K562 (cell line): ENCODE data around the gene MYH7B. TPM values are rescaled to one million over a fixed set of nuclear protein-coding genes. Genes with fewer than 3 reads are reported as not detected.

Experiments used
- ATAC-seq: fragments of 200-7000 bp; cut with Tn5 transposase; 3 replicates; pipeline ENCODE4 v1.9.1; 2020; ENCODE audit warnings: moderate library complexity
- BruUV-seq: library from RNA; stranded (reverse); fragments of 400-500 nt; replicated peaks from 2 replicates; lab custom pipeline; 2021; lab: Mats Ljungman, UMichigan
- CTCF ChIA-PET: fragments of 300-600 bp; formaldehyde crosslinking; extraction: SDS; loops from one replicate; lab custom pipeline; 2021; ENCODE audit warnings: low intra/inter-chr PET ratio; lab: Yijun Ruan, JAX
- POLR2A ChIA-PET: fragments of 300-600, 350-650 bp; sonication (Branson Sonifier 250); formaldehyde crosslinking; extraction: SDS; loops from one replicate; lab custom pipeline; 2021; ENCODE audit warnings: antibody characterized with exemption, inconsistent platforms; lab: Yijun Ruan, JAX
- DNase-seq, 4 experiments: peaks; one replicate each; pipeline versions ENCODE4 v3.0.0 to v3.0.0-alpha.2; 2011 to 2018; ENCODE audit warnings: low spot score in 3 of 4, mixed read lengths in 3 of 4; ENCODE audit errors: extremely low read depth in 1 of 4
- FAIRE-seq: peaks from 2 replicates; lab custom pipeline; 2011; peaks lifted over from hg19 to GRCh38; lab: Jason Lieb, UNC
- H2AFZ ChIP-seq: 2 replicates; pipeline ENCODE4 v1.6.0; 2011; ENCODE audit warnings: low read depth, low read length, control low read depth, inconsistent platforms
- H3K27ac ChIP-seq: fragments of 200-600 bp; 3 replicates; pipeline ENCODE4 v1.8.0; 2011; ENCODE audit warnings: low read depth, mild to moderate bottlenecking, control low read depth, inconsistent platforms, low read length, moderate library complexity, mixed read lengths; ENCODE audit errors: extremely low read depth
- H3K27me3 ChIP-seq, 2 experiments: fragments of 300-600 bp in 1 of 2; 2 replicates in 1 of 2; 3 replicates in 1 of 2; pipeline versions ENCODE4 v1.6.0 to v1.8.0; 2011; ENCODE audit warnings: inconsistent platforms in 2 of 2, low read length in 2 of 2, mild to moderate bottlenecking in 1 of 2, mixed read lengths in 1 of 2, moderate library complexity in 1 of 2; ENCODE audit not compliant: control insufficient read depth in 2 of 2, insufficient read depth in 2 of 2
- H3K36me3 ChIP-seq: fragments of 300-600 bp; 3 replicates; pipeline ENCODE4 v1.8.0; 2011; ENCODE audit warnings: mild to moderate bottlenecking, low read length, inconsistent platforms; ENCODE audit not compliant: control insufficient read depth, insufficient read depth
- H3K4me1 ChIP-seq, 2 experiments: fragments of 200-600 bp in 1 of 2; replicated peaks in 1 of 2; 2 replicates in 1 of 2; 3 replicates in 1 of 2; pipeline versions ENCODE4 v1.5.1 to v1.8.0; 2011; ENCODE audit warnings: inconsistent platforms in 2 of 2, low read length in 2 of 2, mild to moderate bottlenecking in 1 of 2, mixed read lengths in 1 of 2, moderate library complexity in 1 of 2; ENCODE audit not compliant: control insufficient read depth in 2 of 2, insufficient read depth in 2 of 2
- H3K4me2 ChIP-seq: 2 replicates; pipeline ENCODE4 v1.6.1; 2011; ENCODE audit warnings: low read length, control low read depth, inconsistent platforms, mixed read lengths; ENCODE audit not compliant: insufficient read depth
- H3K4me3 ChIP-seq: fragments of 200-600 bp; sonication (generic), shearing (Covaris generic); 2 replicates; pipeline ENCODE4 v1.5.1; 2016; ENCODE audit warnings: control low read depth, inconsistent platforms
- H3K79me2 ChIP-seq: fragments of 200-600 bp; 3 replicates; pipeline ENCODE4 v1.8.0; 2011; ENCODE audit warnings: low read length, inconsistent platforms; ENCODE audit not compliant: control insufficient read depth, insufficient read depth
- H3K9ac ChIP-seq, 2 experiments: 2 replicates each; pipeline versions ENCODE4 v1.6.0 to v1.6.1; 2011; ENCODE audit warnings: low read depth in 2 of 2, low read length in 2 of 2, control low read depth in 1 of 2, inconsistent platforms in 1 of 2, mild to moderate bottlenecking in 1 of 2, mixed read lengths in 1 of 2; ENCODE audit not compliant: insufficient read depth in 1 of 2
- H3K9me1 ChIP-seq: one replicate; pipeline ENCODE4 v1.6.0; 2011; ENCODE audit warnings: inconsistent platforms, mild to moderate bottlenecking, low read length, moderate library complexity; ENCODE audit not compliant: control insufficient read depth, insufficient read depth
- H3K9me3 ChIP-seq: replicated peaks from 2 replicates; pipeline ENCODE4 v1.5.1; 2011; ENCODE audit warnings: low read depth, low read length, inconsistent platforms; ENCODE audit not compliant: control insufficient read depth, insufficient read depth
- H4K20me1 ChIP-seq: replicated peaks from 2 replicates; pipeline ENCODE4 v1.6.1; 2011; ENCODE audit warnings: low read length, inconsistent platforms, mixed read lengths; ENCODE audit not compliant: control insufficient read depth, insufficient read depth
- ELF4 ChIP-seq: fragments of 450-650 bp; formaldehyde crosslinking; IDR thresholded peaks from 2 replicates; pipeline ENCODE4 v1.4.0; 2022; ENCODE audit warnings: missing genetic modification characterization
- HDGF ChIP-seq: fragments of 450-650 bp; IDR thresholded peaks from 2 replicates; pipeline ENCODE4 v1.6.1; 2016
- JUND ChIP-seq, 2 experiments: IDR thresholded peaks; 2 replicates in 1 of 2; 3 replicates in 1 of 2; pipeline ENCODE4 v1.6.1; 2011; ENCODE audit warnings: borderline replicate concordance in 2 of 2, low read depth in 2 of 2, low read length in 2 of 2, improper control_type of control experiment in 1 of 2, missing biosample characterization in 1 of 2, missing genetic modification characterization in 1 of 2, missing genetic modification reagents in 1 of 2
- KLF1 ChIP-seq: fragments of 450-650 bp; IDR thresholded peaks from 2 replicates; pipeline ENCODE4 v1.6.1; 2016; ENCODE audit warnings: missing genetic modification characterization, missing compliant biosample characterization
- MAX ChIP-seq: sonication (generic); formaldehyde crosslinking; IDR thresholded peaks from 2 replicates; pipeline ENCODE4 v1.9.0; 2022; ENCODE audit warnings: mild to moderate bottlenecking, missing genetic modification reagents
- MYNN ChIP-seq, 2 experiments: sonication (generic); formaldehyde crosslinking in 1 of 2; IDR thresholded peaks; 2 replicates each; pipeline versions ENCODE4 v1.5.0 to v1.6.1; 2016 to 2020; ENCODE audit warnings: antibody characterized with exemption in 1 of 2, missing genetic modification reagents in 1 of 2
- POLR2A ChIP-seq: fragments of 450-650 bp; conservative IDR thresholded peaks from 2 replicates; pipeline ENCODE4 v1.6.1; 2016
- POLR2B ChIP-seq: fragments of 450-650 bp; IDR thresholded peaks from 2 replicates; pipeline ENCODE4 v1.6.1; 2018; ENCODE audit warnings: low read depth; ENCODE audit not compliant: partially characterized antibody
- RBM34 ChIP-seq: fragments of 200-400 bp; formaldehyde crosslinking; IDR thresholded peaks from 2 replicates; pipeline ENCODE4 v1.6.1; 2018; ENCODE audit warnings: low read length, borderline replicate concordance; ENCODE audit not compliant: insufficient read depth
- SUPT5H ChIP-seq: fragments of 450-650 bp; IDR thresholded peaks from 2 replicates; pipeline ENCODE4 v1.6.1; 2016
- YBX1 ChIP-seq: fragments of 450-650 bp; IDR thresholded peaks from 2 replicates; pipeline ENCODE4 v1.7.1; 2016; ENCODE audit warnings: mild to moderate bottlenecking
- ZKSCAN1 ChIP-seq: fragments of 150-350 bp; IDR thresholded peaks from 2 replicates; pipeline ENCODE4 v1.6.1; 2016; ENCODE audit warnings: low read depth, low read length
- ZNF143 ChIP-seq: sonication (generic); formaldehyde crosslinking; IDR thresholded peaks from 2 replicates; pipeline ENCODE4 v1.9.0; 2022; ENCODE audit warnings: mild to moderate bottlenecking, missing genetic modification reagents
- ZNF175 ChIP-seq: fragments of 200-800 bp; sonication (Bioruptor generic); IDR thresholded peaks from 2 replicates; pipeline ENCODE4 v1.6.1; 2016; ENCODE audit warnings: low read depth, mild to moderate bottlenecking, missing genetic modification characterization, missing compliant biosample characterization
- ZNF41 ChIP-seq: fragments of 250-450 bp; sonication (Bioruptor Pico); conservative IDR thresholded peaks from 2 replicates; pipeline ENCODE4 v1.4.0; 2020; ENCODE audit warnings: mild to moderate bottlenecking
- WGBS: fragments of 100-300 bp; shearing (Covaris generic); methylation state at CpG from one replicate; pipeline ENCODE4 v1.1.6; 2016; ENCODE audit warnings: low coverage, mixed read lengths; ENCODE audit not compliant: insufficient coverage; ENCODE audit errors: missing lambda C conversion rate; 5-methylcytosine and 5-hydroxymethylcytosine counted together
- in situ Hi-C: fragments of 300-500 bp; cut with MboI; formaldehyde crosslinking; loops from 4 replicates; pipeline ENCODE4 v1.15.0; 2018; ENCODE audit warnings: inconsistent platforms, mixed read lengths
- intact Hi-C: fragments of 100-400 bp; cut with micrococcal nuclease; formaldehyde crosslinking; loops from 2 replicates; pipeline ENCODE4 v1.14.2; 2022
- polyA plus RNA-seq, 8 experiments: library from polyadenylated mRNA; depleted of rRNA in 4 of 8; stranded (reverse) in 5 of 8; unstranded in 3 of 8; fragments of >200 nt; fragmentation: Nextera tagmentation in 2 of 8; fragmentation: Illumina TruSeq in 1 of 8; extraction: Ambion mirVana in 2 of 8; extraction: Trizol in 1 of 8; gene quantifications; 2 replicates each; pipeline versions ENCODE4 v1.2.1 to v1.2.3, GENCODE V29; 2011 to 2014; ENCODE audit warnings: inconsistent platforms in 1 of 8, missing spikeins in 1 of 8
- total RNA-seq, 7 experiments: library from RNA; depleted of rRNA in 6 of 7; stranded (reverse); fragments of >200 nt in 6 of 7; fragmentation: Illumina TruSeq in 2 of 7; extraction: Trizol in 2 of 7; gene quantifications; 2 replicates each; pipeline versions ENCODE4 v1.2.1 to v1.2.3, GENCODE V29; 2011 to 2021; ENCODE audit warnings: low replicate concordance in 1 of 7

The MYH7B gene
- total and polyA plus RNA-seq, 9 of the 15 experiments (the other 6 are each of a cell fraction or from before 2014, with no cell fraction given) = 0.07 to 0.34 (median 0.13) TPM; not detected in 3

- peaks cover 4% of the 10 kb centered on the region; the same call in 1 of the 2 replicates for H4K20me1 ChIP-seq
- peak; percentile 40; the same call in 1 of the 2 replicates for TF ChIP-seq MAX
- TF ChIP-seq MYNN (IDR thresholded peaks at IDR 0.05) = 0 out of 2 replicates have a peak, but pooled peaks have one; percentile 19
- no peak for TF ChIP-seq MYNN (CRISPR knock-in tag; IDR thresholded peaks at IDR 0.05)
- 0 out of 2 replicates have a peak, but pooled peaks have one; percentile 30 for TF ChIP-seq ELF4 (CRISPR knock-in tag)
- no peak for TF ChIP-seq ZNF143
- TF ChIP-seq SUPT5H = peak; percentile 40; the same call in 1 of the 2 replicates
- TF ChIP-seq YBX1 = no peak
- no peak for TF ChIP-seq KLF1 (tag)
- peak; percentile 23 for TF ChIP-seq POLR2B
- TF ChIP-seq POLR2A = 0 out of 2 replicates have a peak, but pooled peaks have one; percentile 32
- TF ChIP-seq ZNF41 (CRISPR knock-in tag) = no peak
- TF ChIP-seq JUND (IDR thresholded peaks at IDR 0.05; ENCODE audit: borderline replicate concordance, low read depth, low read length) = no peak
- TF ChIP-seq JUND (tag; IDR thresholded peaks at IDR 0.05; ENCODE audit: borderline replicate concordance, low read depth, low read length) = no peak
- TF ChIP-seq HDGF = no peak
- no peak for TF ChIP-seq RBM34
- no peak for TF ChIP-seq ZNF175 (CRISPR knock-in tag)
- TF ChIP-seq ZKSCAN1 = no peak
- peak; percentile 51 for FAIRE-seq
- BruUV-seq = no TSS peak
- no peak overlapping the region for H3K4me3 ChIP-seq
- no peak overlapping the region for H3K4me2 ChIP-seq
- no peaks in the 10 kb centered on the region for H3K9me3 ChIP-seq
- WGBS = 68% methylated on average over 12 of the region's 12 CpGs
- no peak for ATAC-seq
- no peak overlapping the region for H3K27ac ChIP-seq
- ChIA-PET CTCF (no interaction called here), POLR2A (interaction anchor here (0.6 to 1.4 kb wide), 5 partner anchors 10 to 823 kb away, joined by 3 to 5 read pairs (median 3); no protein-coding TSS in a partner anchor)
- no peak for DNase-seq
- H2AFZ ChIP-seq = no peak overlapping the region
- H3K9me1 ChIP-seq = no peaks in the 10 kb centered on the region
- no peaks in the 10 kb centered on the region for H3K27me3 ChIP-seq
- H3K79me2 ChIP-seq = no peaks in the 10 kb centered on the region
- in situ Hi-C loops (no loop called here), intact Hi-C loops (no loop called here)
- peaks cover 0 to 42% of the 10 kb centered on the region in 2 experiments; a peak in 3 of 5 replicates for H3K4me1 ChIP-seq
- H3K36me3 ChIP-seq = no peaks in the 10 kb centered on the region; the same call in 2 of the 3 replicates
- no peak overlapping the region for H3K9ac ChIP-seq
Measured at GRCh38 chr20:34988191-34988540, 32.5 kb downstream of the MYH7B start.
